ENCODE measurements around the gene NAPA. TPM values are rescaled to one million over a fixed set of nuclear protein-coding genes. Genes with fewer than 3 reads are reported as not detected.

The NAPA gene
- total and polyA plus RNA-seq, 2 of the 13 experiments (the other 11 are each of a cell fraction or from before 2014, with no cell fraction given), result 32.6 to 65.9 TPM

DNA sequence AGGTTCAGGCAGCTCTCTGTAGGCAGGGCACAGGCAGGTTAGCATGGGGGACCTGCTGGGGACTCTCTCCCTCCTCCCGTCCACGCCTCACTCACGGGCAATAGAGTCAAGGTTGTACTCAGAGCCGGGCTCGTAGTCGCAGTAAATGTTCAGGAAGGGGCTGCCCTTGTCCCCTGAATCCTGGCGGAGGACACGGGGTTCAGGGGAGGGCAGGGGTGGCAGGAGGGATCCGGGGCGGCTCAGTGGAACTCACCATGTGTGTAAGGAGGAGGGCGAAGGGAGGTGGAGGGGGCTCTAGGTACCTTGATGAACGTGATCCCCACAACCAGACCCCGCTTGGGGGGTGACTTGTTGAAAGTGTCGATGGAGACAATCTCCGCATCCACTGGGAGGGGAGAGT, 31.7 kb downstream of the NAPA start (continued):
- TF ChIP-seq, protein P1, sequence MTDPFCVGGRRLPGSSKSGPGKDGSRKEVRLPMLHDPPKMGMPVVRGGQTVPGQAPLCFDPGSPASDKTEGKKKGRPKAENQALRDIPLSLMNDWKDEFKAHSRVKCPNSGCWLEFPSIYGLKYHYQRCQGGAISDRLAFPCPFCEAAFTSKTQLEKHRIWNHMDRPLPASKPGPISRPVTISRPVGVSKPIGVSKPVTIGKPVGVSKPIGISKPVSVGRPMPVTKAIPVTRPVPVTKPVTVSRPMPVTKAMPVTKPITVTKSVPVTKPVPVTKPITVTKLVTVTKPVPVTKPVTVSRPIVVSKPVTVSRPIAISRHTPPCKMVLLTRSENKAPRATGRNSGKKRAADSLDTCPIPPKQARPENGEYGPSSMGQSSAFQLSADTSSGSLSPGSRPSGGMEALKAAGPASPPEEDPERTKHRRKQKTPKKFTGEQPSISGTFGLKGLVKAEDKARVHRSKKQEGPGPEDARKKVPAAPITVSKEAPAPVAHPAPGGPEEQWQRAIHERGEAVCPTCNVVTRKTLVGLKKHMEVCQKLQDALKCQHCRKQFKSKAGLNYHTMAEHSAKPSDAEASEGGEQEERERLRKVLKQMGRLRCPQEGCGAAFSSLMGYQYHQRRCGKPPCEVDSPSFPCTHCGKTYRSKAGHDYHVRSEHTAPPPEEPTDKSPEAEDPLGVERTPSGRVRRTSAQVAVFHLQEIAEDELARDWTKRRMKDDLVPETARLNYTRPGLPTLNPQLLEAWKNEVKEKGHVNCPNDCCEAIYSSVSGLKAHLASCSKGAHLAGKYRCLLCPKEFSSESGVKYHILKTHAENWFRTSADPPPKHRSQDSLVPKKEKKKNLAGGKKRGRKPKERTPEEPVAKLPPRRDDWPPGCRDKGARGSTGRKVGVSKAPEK (CRISPR knock-in tag; IDR thresholded peaks at IDR 0.05; ENCODE audit: borderline replicate concordance), result no peak
- TF ChIP-seq ZNF446 (CRISPR knock-in tag; IDR thresholded peaks at IDR 0.05) (no peak), ZNF274 (CRISPR knock-in tag; IDR thresholded peaks at IDR 0.05) (no peak), PHF8 (CRISPR knock-in tag; IDR thresholded peaks at IDR 0.05) (no peak), SMARCC2 (IDR thresholded peaks at IDR 0.05) (no peak), ZNF839 (CRISPR knock-in tag; IDR thresholded peaks at IDR 0.05; ENCODE audit: borderline replicate concordance) (0 out of 2 replicates have a peak, but pooled peaks have one; percentile 39), ZNF709 (CRISPR knock-in tag; IDR thresholded peaks at IDR 0.05) (no peak), SUZ12 (IDR thresholded peaks at IDR 0.05; ENCODE audit: low read depth, low read length) (no peak), ZNF501 (CRISPR knock-in tag; IDR thresholded peaks at IDR 0.05) (no peak), ELF1 (CRISPR knock-in tag; IDR thresholded peaks at IDR 0.05) (no peak), ZNF777 (CRISPR knock-in tag; IDR thresholded peaks at IDR 0.05) (no peak), ZNF660 (CRISPR knock-in tag; IDR thresholded peaks at IDR 0.05; ENCODE audit: borderline replicate concordance, low read depth) (no peak), ZIK1 (CRISPR knock-in tag; IDR thresholded peaks at IDR 0.05; ENCODE audit: borderline replicate concordance, low read depth) (no peak), IKZF4 (CRISPR knock-in tag; IDR thresholded peaks at IDR 0.05; ENCODE audit: borderline replicate concordance, low read depth, not compliant biosample characterization) (no peak), ZHX1 (CRISPR knock-in tag; IDR thresholded peaks at IDR 0.05; ENCODE audit: low read depth) (no peak), HINFP (CRISPR knock-in tag; IDR thresholded peaks at IDR 0.05; ENCODE audit: low read depth) (peak; percentile 9; the same call in 1 of the 2 replicates)
- TF ChIP-seq, protein P2, sequence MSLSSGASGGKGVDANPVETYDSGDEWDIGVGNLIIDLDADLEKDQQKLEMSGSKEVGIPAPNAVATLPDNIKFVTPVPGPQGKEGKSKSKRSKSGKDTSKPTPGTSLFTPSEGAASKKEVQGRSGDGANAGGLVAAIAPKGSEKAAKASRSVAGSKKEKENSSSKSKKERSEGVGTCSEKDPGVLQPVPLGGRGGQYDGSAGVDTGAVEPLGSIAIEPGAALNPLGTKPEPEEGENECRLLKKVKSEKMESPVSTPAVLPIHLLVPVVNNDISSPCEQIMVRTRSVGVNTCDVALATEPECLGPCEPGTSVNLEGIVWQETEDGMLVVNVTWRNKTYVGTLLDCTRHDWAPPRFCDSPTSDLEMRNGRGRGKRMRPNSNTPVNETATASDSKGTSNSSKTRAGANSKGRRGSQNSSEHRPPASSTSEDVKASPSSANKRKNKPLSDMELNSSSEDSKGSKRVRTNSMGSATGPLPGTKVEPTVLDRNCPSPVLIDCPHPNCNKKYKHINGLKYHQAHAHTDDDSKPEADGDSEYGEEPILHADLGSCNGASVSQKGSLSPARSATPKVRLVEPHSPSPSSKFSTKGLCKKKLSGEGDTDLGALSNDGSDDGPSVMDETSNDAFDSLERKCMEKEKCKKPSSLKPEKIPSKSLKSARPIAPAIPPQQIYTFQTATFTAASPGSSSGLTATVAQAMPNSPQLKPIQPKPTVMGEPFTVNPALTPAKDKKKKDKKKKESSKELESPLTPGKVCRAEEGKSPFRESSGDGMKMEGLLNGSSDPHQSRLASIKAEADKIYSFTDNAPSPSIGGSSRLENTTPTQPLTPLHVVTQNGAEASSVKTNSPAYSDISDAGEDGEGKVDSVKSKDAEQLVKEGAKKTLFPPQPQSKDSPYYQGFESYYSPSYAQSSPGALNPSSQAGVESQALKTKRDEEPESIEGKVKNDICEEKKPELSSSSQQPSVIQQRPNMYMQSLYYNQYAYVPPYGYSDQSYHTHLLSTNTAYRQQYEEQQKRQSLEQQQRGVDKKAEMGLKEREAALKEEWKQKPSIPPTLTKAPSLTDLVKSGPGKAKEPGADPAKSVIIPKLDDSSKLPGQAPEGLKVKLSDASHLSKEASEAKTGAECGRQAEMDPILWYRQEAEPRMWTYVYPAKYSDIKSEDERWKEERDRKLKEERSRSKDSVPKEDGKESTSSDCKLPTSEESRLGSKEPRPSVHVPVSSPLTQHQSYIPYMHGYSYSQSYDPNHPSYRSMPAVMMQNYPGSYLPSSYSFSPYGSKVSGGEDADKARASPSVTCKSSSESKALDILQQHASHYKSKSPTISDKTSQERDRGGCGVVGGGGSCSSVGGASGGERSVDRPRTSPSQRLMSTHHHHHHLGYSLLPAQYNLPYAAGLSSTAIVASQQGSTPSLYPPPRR (CRISPR knock-in tag; IDR thresholded peaks at IDR 0.05; ENCODE audit: borderline replicate concordance), result 0 out of 2 replicates have a peak, but pooled peaks have one; percentile 6
